HG02885 (cell line): Measurements from ENCODE around the gene TWIST2.

ENCODE experiments used
- ATAC-seq: cut with Tn5 transposase; IDR thresholded peaks from one replicate; pipeline ENCODE4 v1.9.1; 2021; ENCODE audit warnings: mild to moderate bottlenecking; ENCODE audit not compliant: unreplicated experiment, poor library complexity

Gene TWIST2

DNA sequence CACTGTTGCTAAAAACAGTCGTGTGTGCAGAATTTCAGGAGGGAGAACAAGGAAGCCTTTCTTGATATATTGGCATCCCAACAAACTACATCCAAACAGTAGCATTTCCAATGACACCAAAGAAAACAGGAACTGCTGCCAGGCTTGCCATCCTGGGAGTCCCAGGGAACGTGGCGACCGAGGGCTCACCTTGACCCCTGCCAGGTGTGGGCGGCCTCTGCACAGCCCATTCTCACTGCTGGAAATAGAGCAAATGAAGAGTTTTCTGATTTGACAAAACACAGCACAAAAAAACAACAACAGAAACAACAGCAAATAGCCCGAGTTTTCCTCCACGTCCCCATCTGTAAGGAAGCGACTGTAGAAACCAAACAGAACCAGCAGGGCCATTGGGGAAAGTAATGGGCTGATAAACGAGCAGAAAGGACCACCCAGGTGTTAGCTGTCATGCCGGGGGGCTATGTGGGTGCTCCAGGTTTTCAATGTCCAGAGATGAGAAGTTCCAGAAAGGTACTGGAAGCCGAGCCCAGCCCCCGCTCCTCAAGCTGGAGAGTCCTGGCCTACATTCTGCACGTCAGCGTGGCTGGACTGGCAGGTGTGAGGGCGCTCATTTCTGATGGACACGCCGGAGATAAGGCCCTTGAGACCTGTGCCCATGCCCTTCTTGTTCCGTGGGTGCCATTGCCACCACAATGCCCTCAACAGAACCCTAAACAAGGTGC is 80.8 kb downstream of the TWIST2 start:
- no peak for ATAC-seq

DNA sequence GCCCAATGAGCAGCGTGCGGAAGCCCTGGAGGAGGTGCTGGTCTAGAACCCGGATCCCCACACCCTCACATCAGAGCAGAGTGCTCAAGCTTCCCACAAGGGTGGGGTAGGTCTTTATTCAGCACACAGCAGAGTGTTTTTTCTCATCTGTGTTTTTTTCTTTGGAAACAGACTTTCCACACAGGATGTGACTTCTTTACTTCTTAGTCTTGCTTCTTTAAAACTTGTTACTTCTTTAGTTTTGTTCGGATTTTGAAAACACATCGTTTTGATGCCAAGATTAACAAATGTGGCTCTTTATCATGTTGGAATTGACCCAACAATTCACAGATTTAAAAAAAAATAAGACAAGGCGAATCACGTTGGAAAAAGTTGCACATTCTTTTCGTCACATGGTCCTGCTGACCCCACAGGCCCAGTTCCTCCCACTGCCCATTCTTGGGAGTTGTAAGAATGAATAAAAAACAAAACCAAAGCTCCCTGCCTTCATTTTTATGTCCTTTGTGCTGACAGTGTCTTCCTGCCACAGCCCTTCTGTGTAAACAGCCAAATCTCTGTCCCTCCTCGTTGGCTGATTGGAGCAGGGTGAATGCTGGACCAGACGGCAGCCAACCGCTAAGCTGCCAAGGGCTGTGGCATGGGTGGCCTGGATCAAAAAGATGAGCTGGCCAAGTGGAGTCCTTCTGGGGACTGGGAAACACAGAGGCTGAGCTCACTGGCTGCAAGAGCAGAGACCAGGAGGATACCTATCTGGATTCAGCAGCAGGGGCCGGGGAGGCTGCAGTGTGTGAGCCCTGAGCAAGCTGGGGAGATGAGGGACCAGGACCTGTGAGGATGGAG is 81.6 kb downstream of the TWIST2 start:
- ATAC-seq: no peak

DNA sequence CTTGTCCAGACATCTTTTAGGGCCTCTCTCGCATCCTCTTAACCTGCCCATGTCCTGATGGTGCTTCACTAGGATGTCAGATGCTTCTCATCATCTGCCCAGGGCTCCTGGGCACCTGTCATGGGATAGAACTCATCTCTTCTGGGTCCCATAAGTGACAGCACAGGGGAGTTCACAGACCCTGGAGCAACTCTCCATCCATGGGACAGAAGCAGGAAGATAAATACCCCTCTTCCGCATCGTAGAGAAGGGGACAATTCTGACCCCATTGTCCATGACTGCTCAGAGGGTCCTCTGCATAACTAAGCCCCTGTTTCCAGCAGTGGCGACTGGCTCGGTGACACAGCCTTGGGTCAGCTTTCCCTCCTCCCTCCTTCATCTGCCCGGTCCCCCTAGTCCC is 82.3 kb downstream of the TWIST2 start:
- ATAC-seq: no peak

DNA sequence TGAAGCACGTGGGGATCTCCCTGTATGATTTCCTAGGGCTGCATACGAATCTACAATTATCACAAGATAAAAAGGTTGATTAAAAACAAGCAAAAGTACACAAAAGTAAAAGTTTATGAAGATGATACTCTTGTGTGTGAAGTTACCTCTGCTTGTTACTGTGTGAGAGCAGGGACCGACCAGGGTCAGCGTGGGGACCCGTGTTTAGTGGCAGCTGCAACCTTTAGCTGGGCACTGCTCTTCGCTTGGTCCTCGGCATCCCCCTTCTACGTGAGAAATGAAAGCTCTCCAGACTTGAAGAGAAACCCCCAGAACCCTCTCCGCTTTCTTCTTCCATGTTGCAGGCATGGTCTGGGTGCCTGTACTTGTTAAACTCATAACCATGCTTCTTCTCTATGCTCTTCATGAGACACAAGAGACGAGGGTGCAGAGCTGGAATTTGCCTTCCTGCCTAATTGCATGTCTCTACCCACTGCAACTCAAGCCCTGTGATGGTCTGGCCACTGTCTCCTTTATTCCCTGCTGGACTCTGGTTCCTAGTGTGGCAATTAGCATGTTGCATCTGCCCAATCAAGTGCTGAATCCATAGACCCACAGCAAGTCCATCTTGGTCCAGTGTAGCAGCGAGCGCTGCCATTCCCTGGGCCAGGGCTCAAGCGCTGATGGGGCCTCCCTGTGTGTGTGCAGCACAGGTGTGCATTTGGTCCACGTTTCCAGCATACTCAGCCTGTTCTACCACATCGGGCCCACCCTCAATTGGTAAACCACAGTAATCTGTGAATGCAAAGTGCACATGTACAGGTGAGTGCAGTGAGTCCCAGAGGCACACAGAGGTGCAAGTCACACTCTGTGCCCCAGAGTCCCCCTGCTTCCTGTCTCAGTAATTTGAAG is 88.5 kb downstream of the TWIST2 start:
- ATAC-seq: no peak

DNA sequence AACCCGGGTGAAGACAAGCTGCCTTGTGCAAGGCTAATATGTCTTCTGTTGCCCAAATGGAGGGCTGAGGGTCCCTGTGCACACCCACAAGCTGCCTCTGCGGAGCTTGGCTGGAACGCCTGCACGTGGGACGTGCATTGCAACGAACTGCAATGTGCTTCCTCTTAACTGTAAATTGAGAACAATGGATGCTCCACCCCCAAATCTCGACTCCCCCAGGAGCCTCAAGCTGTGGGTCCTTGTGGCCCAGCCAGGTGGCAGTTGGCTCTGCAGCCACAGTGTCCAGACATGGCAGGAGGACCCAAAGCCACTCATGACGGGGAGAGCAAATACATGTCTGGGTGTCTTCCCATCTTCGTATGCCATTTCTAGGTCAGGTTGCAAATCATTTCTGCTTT is 90.1 kb downstream of the TWIST2 start:
- no peak for ATAC-seq

DNA sequence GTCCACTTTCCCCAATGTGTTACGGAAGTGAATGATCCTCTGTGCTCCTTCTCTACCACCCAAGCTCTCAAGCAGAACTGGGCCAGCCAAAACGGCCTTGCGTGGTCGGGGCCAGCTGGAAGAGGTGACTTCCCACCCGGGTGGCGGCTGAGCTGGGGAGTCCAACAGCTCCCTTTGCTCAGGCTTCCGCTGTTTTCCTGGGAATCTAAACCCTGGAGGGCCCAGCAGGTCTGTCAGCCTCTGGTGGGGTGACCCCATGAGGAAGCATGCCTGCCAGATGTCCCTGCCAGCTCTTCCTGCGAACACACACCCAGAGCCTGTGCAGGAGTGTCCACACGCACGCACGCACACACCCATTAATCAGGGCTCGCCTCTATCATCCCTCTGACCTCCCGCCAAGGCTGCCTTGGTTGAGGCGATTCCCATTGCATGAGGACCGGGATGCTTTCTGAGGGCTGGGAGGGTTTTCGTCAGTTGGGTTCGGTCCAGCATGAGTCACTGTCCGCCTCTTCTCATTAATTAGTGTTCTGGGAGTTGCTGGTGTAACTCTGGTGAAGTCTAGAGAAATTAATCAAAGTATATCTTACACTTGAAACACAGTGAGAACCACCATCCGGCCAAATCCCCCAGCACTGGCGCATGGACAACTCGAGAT is 90.6 kb downstream of the TWIST2 start:
- ATAC-seq: no peak

DNA sequence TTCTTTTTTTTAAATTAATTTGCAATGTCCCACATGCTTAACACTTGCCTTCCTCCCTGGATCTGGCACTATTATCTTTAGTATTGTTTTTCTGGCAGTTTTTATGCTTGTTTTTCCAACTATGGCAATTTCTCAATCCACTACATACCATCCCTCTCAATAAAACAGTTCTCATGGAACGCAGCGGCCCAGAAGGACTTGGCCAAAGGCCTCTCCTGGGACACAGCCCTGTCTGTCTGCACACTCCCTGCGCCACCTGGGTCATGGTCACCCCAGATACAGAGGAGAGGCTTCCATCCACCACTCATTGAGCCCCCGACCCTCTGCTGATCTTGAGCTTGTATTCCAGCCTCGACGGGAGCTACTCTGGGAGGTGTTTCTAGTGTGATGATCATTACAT is 91.2 kb downstream of the TWIST2 start:
- no peak for ATAC-seq

DNA sequence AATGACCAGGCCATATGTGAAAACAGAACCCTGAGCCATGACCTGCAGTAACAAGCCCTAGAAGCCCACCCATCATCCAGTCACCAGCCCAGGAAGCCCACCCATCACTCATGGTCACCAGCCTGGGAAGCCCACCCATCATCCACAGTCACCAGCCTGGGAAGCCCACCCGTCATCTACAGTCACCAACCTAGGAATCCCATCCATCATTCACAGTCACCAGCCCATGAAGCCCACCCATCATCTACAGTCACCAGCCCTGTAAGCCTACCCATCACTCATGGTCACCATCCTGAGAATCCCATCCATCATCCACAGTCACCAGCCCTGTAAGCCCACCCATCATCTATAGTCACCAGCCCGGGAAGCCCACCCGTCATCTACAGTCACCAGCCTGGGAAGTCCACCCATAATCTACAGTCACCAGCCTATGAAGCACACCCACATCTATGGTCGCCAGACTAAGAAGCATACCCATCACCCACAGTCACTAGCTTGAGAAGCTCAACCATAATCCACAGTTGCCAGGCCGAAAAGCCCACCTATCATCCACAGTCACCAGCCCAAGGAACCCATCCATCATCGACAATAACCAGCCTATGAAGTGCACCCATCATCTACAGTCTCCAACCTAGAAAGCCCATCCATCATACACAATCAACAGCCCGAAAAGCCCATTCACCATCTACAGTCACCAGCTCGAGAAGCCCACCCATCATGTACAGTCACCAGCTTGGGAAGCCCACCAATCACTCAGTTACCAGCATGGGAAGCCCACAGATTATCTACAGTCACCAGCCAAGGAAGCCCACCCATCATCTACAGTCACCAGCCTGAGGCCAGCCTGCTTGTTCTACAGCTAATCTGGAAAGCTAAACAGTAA is 91.9 kb downstream of the TWIST2 start:
- no peak for ATAC-seq

DNA sequence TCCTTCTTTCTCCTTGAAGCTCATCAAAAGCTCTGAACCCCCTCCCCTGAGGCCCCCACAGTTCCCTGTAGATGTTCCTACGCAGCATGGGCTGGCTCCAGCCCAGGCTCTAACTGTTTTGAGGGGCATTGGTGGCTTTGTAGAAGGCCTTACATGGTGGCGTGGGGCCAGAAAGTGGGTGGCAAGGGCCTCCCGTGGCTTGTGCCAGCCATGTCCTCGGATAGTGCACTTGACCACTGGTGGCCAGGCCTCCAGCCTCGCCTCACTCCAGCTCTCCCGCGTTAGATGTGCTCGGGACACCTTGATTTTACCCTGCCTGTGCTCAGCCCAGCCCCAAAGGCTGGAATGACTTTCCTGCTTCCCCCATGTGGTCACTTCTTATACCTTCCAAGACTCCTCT is 92.9 kb downstream of the TWIST2 start:
- no peak for ATAC-seq

DNA sequence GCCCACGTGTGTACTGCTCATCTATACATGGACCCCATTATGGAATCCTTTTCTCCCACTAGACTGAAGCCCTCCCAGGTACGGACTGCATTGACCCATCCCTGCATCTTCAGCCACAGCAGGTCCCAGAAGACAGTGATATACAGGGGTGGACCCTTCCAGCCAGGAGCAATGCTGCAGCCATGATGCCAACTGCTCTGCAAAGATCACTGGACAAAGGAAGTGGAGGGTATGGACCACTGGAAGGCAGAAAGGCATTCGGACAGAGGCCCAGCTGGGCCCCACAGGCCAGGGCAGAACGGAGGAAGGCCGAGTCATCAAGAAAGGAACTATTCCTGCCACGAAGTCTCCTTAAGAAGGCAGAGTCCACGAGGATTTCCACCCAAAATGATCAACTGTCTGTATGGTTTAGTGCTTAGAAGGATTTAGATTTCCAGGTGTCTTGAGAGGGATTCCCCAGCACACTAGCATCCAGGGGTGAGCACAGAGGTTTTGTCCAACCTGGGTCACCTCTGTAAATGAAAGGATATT is 93.4 kb downstream of the TWIST2 start:
- no peak for ATAC-seq

DNA sequence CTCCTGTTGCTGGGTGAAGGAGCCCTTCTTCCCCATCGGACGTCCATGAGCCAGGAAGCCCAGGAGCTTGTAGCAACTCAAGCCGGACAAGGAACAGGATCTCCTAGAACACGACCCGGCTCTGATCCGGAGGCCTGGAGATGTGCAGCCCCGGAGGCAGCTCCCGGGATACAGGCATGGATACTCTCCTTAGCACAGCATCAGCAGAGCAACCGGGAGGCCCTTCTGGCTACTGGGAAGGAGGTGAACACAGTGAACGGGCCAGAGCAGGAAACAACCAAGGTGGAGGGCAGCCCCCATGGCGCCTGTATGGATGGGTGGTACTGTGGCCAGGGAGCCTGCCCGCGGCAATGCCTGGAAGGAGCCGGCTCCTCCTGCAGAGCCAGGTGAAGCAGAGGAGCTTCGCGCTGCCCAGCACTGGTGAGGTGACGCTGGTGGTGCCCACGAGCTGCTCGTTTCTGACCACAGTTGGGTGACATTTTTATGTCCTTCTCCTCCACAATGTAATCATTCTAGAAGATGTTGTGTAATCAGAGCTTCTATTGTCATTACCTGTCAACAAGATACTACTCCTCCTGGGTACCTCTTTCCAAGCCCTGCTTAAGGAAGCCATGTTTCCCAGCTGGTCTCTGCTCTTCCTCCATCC is 94.3 kb downstream of the TWIST2 start:
- ATAC-seq: no peak

DNA sequence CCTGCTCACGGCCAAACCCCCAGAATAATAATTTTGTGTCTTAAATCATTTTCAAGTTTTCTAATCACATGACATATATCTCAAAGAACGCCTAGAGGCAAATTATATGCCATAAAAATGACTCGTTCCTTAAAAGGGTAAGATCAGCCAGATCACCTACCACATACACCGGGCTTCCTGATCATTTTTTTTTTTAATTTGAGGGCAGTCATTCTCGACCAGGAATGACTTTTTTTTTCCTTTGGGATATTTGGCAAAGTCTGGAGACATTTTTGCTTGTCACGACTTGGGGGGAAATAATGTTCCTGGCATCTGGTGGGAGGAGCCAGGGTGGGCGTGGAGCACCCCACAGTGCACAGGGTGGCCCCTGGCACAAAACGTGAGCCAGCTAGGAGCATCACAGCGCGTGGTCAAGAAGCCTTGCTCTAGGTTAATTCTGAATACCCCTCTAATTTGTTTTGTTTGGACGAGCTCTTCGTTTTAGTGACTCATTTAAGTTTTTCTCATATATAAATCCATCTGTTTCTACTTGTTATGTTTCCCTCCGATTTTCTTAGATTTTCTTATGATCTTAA is 94.9 kb downstream of the TWIST2 start:
- ATAC-seq: no peak

DNA sequence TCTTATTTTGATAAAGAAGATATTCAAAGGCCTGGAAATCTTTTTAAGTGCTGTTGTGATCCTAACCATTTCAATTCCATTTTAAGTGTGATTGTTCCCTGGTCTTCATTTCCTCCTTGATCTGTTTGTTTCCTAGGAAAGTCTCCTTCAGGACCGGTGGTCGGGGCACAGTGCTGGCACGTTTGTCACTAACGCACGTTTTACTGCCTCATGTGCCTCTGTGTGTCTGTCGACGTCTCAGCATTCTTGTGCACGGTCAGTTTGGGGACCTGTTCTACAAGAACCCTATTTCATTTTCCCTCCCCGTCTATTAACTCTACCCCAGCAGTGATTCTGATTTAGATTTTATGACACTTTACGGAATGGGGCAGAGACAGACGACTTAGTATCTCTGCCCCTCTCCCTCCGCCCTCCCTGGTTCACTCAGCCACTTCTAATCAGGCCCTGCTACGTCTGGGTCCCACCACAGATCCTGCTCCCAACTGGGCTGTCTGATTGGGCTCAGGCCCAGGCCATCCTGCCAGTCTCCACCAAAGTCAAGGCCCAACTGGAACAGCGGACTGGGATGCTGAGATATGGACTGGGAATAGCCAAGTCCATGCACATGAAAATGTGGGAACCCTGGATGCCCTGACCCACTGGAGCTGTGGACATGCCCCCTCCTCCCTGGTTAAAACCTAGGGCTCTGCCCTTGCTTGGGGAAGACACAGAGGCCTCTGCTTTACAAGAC is 95.6 kb downstream of the TWIST2 start:
- no peak for ATAC-seq

DNA sequence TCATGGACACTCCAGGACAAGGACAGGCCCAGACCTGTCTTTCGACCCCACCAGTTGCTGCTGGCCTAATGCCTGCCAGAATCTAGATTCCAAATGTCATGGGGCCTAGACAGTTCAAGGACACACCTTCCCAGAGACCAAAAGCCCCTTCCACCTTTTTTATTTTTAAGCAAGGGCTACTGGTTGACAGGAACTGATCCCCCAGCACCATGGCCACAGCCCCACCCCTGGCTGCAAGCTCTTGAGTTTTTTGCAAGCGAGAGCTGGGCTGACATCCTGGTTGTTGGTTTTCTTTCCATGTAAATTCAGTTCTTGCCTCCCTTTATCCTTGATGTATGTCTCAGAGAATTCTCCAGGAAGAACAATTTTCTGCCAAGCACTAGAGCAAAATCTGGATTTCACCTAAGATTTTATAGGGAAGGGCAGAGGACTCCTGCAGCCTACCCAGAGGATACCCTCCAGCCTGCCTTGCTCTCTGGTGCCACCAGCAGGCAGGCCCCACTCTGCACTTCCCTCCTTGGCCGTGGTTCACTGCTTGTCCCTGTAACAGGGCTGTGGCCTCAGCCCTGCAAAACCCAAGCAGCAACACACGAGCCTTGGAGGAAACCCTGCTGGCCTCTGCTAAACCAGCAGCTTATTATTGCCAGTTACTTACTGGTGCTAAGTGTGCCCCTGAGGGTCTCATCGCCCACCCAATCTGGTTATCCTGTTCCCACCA is 97.7 kb downstream of the TWIST2 start:
- ATAC-seq: no peak

DNA sequence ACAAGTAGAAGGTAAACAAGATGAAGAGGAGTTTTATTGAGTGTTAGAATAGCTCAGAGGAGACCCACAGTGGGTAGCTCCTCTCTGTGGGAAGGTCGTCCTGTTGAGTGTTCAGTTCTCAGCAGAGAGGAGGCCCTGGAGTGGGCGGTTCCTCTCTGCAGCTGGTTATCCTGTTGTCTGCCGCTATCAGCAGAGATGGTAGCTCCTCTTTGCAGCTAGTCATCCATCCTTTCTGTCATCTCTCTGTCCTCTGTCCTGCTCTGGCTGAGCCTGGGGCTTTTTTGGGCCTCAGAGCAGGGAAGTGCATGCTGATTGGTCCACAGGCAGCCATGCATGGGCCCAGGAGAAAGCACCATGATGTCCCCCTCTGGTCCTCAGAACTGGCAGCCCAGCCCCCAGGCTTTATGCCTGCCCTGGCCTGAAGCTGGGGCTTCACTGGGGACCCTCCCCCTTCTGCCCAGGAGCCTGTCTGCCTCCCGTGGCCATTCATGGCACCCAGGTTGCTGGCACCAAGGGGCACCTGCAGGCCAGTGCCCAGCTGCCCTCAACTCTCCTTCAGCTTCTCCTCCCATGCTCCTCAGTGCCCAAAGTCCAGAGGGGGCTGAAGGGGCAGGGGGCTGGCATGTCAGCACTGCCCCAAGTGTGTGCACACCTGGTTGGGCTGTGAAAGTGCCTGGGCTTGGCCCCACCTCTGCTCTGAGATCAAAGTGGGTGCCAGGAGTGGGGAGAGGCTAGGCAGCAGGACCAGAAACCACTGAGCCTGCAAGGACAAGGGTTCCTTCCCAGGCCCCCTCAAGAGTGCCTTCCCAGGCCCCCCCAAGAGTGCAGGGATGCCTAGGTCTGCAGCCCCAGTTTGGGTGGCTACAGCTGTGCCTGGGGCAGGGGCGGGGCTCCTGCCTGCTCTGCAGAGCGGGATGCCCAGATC is 98.7 kb downstream of the TWIST2 start:
- no peak for ATAC-seq

DNA sequence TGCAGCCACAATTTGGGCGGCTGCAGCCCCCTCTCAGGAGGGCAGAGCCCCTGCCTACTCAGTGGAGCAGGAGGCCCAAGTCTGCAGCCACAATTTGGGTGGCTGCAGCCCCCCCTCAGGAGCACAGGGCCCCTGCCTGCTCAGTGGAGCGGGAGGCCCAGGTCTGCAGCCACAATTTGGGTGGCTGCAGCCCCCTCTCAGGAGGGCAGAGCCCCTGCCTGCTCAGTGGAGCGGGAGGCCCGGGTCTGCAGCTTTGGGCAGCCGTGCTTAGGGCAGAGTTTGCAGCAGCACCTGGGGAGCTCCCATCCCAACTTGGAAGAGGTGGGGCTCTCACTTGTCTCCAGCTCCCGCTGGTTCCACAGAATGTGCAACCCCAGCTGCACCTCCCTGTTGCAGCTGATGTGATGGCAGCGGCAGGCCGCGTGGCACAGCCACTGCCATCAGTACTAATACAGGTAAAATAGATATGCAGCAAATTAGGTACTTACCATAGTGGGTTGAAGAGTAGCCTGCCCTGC is 99.4 kb downstream of the TWIST2 start:
- ATAC-seq: no peak
